Measurements from ENCODE around the gene CDKL1.

Gene CDKL1

DNA sequence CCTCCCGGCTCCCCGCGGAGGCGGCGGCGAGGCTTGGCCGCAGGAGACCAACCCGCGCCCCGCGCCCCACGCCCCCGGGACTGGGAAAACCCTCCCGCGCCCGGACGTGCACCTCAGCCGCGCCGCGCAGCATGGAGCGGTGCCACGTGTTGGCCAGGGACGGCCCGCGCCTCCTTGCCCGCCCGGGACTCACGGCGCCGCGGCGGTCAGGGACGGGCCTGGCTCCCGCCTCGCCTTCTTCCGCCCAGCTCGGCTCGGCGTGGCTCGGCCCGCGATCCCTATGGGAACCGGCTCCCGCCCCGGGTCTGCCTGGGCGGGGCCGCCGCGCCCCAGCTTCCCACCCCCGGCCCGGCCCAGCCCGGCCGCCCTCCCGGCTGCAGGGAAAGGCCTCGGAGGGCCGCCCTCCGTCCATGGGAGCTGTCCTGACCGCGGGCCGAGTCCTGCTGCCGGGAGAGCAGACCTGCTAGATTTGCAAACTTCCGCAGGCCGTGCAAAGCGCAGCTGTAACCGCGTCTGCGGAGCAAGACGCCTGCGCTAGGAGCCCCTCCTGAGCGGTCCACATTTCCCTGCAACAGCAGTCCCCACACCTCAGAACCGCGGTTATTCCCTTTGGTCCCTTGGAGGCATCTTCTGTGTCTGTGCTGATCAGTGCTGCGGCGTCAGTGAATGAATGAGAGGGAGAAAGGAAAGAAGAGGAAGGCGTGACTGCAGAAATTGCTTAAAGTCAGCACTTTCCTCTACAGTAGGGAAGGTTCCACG is at the start of gene CDKL1:
Gene CDKL1, minus strand, starts transcription at position 251 of the 759 bp plus-strand sequence. CDS start 1,013 bp downstream, outside the sequence.
- DNase-seq = peak; percentile 67 to 72

DNA sequence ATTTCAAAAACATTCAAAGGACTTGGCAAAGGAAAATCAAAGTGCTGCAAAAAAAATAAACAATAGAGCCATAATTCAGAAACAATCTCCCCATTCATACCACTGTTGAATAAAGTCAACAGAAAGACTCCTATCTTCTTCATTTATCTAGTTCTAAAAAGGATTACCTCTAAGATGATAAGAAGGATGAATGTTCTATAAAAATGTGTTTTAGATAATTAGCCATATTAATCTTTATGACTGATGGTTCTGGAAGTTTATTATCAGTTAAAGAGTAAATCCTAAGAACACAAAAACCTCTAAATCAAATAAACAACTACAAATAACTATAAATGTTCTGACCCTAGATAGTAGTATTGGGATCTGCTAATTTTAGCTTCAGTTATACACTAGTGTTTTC is 37.8 kb upstream of the CDKL1 start:
- DNase-seq = no peak

DNA sequence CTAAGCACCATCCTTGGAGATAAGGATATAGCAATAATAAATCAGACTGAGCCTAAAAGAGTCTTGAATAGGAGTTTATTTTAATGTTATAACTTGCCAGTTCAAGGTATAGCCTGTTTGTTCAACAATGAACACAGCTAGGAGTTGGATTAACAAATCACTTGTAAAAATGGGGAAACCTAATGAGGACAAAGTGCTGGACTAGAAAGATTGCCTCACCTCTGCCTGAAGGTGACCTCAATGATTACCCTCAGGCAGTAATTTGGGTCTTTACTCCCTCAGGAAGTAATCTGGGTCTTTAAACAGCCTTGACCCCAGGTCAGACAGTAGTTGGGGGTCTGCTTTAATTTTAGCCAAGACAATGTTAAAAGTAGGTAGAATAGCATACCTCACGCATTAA is 35.5 kb upstream of the CDKL1 start:
- DNase-seq = no peak

DNA sequence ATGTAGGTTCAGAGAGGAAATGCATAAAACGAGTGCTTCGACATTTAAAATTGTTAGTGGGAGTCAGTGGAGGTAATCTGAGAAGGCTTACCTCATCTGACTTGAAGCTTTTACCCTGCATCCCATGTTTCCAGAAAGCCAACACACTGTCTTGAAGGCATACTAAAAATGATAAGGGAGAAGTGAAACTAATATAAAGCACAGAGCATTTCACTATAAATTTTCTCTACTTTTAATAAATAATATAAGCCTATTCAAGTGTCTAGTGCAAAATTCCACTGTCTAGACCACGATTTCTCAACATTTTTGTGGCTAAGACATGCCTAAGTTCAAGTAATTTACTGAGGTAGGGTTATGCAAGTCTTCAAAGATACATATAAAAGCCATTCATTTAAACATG is 29.1 kb upstream of the CDKL1 start:
- DNase-seq = no peak

DNA sequence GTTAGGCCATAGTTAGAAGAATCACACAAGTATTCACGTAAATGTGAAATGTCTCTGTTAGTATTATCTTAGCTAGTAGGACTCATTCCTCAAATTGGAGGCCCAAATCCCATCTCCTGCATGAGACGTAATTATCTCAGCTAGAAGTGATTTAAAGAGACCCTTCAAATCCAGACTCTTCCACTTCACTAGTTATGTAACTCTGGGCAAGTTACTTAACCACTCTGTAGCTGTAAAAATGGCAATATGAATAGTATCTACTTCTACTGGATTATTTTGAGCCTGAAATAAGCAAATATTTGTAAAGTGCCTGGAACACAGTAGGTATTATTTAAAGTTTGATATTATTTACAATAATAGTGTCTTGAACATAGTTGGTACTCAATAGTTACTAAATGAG is 28.4 kb upstream of the CDKL1 start:
- no peak for DNase-seq

DNA sequence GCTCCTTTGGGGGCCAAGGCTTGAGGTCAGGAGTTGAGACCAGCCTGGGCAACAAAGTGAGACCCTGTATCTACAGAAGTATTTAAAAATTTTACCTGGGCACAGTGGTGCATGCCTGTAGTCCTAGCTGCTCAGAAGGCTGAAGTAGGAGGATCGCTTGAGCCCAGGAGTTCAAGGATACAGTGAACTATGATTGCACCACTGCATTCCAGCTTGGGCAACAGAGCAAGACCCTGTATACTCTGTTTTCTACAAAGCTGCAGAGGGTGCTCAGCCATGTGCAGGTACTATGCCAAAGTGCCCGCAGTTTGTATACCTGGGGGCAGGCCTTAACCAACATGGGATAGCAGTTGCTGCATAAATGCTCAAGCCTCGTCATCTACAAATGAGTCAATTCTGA is 26.8 kb upstream of the CDKL1 start:
- DNase-seq = no peak

DNA sequence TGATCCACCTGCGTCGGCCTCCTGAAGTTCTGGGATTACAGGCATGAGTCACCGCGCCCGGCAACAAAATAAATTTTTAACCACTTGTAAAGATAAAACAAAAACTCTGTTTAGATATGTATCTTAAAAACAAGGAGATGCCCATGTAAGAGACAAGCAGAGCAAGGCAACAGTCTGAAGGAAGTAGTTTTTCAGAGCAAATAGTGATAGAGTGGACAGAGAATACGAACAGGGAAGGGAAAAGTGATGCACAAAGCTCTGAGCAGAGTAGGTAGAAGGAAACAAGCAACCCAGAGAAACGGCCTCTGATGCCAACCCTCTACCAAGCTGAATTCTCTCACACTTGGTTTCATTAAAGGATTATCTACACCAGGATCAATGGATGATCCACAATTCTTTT is 24.8 kb upstream of the CDKL1 start:
- no peak for DNase-seq

DNA sequence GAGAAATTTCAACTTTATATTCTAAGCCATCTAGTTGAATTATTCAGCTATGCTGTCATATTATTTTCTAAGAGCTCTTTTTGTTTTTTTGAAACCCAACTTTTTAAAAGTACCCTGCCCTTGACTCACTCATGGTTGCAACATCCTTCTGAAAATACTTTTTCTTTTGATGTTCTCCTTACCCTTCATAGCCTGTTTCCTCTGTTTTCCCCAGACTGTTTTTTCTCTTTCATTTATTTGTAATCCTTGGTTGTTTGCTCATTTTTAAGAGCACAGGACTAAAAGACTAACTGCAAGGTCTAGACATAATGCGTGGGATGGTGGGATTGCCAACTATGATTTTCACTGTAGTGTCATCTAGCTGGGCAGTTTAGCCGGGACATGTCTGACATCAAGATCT is 21.2 kb upstream of the CDKL1 start:
- no peak for DNase-seq

DNA sequence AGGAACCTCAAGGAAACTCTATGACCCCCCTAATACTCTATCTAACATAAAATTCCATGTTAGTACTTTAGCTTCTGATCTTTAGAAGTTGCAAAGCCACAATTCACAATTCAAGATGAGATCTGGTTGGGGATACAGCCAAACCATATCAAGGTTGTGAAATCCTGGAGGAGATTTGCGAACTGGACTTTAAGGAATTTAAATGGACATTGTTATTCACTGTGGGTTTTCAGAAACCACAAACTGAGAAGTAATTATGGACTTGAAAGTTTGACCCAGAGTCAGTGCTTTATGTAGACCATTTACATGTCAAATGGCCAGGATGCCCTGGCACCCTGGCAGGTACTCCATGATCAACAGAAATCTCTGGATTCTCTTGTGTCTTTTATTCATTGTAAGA is 14.2 kb upstream of the CDKL1 start:
- DNase-seq = no peak

DNA sequence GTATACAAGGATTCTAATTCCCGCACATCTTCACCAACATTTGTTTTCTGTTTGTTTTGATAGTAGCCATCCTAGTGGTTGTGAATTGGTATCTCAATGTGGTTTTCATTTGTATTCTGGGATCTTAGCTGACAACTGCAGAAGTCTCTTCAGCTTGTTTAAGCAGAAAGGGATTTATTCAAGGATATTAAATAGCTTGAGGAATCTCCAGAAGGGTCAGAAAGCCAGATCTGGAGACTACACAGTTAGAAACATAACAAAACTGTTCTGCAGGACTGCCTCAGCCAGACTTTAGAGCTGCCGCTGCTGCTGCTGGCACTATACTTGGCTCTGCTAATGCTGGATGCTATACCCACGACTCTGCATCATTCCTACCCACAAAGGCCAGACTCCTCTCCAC is 13.4 kb upstream of the CDKL1 start:
- DNase-seq = no peak

DNA sequence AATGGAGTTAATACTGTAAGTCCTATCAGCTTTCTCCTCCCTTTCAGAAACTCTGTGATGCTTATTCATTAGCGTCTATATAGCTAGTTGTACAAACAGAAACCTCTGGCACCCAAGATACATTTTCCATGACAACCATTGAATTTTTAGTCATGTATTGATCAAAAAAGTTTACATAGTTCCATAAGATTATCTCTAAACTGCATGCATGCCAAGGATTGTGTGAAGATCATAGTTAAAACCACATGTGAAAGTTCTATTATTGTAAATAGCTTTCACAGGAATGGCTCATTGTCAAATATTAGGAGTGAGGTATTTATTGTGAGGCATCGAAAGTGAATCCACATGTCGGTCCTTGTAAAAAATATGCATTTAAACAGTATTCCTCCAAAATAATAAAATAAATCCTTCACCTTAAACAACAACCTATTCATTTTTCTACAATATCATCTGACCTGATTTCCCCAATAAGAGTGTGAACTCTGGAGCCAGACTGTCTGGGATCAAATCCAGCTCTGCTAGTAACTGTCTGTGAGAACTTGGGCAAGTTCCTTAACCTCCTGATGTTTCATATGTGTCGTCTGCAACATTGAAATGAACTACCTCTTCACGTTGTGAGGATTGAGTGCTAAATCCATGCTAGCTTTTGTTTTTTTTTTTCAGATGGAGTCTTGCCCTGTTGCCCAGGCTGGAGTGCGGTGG is 10.6 kb upstream of the CDKL1 start:
- no peak for DNase-seq

DNA sequence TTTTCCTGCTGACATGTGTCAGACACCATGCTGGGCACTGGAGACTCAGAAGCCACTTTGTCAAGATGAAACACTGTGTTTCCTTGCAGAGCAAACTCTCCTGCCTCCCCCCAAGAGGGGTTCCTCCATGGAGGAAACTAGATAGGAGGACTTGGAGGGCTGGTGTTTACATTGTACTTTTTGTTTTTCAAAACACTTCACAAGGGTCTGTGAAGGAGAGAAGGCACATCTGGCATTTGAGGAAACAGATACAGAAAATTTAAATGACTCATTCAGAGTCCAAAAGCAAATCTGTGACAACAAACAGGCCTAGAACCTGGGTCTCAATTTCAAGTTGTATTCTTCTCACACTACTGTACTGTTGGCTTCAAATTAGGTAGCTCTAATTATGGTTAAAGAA is 6.7 kb upstream of the CDKL1 start:
- no peak for DNase-seq

DNA sequence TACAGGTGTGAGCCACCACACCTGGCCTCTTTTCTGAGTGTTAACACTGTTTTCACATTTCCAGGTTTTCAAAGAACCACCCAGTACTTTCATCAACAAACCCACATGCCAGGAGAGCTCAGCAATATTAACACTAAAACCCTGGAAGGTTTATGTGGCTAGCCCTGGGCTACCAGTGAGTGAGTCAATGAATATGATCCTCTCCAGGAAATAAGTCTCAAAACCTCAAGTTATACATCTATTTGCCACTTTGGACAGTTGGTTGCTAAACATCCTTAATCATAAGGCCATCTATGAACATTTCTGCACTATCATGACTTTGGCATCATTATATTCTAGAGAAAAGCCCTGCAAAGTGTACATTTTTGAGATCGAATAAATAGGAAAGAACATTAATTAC is 6.3 kb upstream of the CDKL1 start:
- DNase-seq = no peak

DNA sequence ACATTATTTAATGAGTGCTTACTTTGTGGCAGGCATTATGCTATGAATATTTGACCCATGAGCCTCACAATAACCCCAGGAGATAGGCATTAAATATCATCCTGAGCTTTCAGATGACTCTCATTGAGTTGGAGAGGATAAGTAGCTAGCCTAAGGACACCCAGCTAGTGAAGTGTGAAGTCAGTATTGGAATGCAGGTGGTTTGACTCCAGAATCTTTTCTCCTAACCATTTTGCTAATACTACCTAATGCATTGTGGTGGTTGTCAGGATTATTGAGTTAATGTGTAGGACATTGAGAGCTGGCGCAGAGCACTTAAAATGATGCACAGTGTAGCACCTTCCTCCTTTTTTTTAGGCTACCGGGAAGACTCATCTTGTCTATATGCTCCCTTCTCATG is 3.8 kb upstream of the CDKL1 start:
- DNase-seq = no peak

DNA sequence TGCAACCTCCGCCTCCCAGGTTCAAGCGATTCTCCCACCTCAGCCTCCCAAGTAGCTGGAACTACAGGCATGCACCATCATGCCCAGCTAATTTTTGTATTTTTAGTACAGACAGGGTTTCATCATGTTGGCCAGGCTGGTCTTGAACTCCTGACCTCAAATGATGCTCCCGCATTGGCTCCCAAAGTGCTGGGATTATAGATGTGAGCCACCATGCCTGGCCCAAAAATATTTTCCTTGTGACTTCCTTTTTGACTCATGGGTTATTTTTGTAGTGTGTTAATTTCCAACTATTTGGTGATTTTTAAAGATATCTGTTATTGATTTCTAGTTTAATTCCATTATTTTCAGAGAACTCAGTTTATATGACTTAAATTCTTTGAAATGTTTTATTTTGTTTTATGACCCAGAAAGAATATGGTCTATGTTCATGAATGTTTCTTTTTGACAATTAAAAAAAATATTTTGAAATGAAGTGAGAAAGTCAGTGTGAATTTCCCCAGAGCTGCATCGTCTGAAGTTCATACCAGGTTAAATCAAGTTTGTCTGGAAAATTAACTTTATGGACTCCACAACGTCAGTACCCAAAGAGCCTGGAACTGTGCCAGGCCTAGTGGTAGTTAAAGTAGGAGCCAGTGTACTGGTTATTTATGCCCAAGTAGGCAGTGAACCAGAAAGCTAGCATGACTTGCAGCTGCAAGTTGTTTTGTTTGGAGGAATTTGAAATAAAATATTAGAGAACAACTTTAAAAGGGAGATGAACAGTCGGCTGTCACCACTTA is 2.8 kb upstream of the CDKL1 start:
- DNase-seq = no peak

DNA sequence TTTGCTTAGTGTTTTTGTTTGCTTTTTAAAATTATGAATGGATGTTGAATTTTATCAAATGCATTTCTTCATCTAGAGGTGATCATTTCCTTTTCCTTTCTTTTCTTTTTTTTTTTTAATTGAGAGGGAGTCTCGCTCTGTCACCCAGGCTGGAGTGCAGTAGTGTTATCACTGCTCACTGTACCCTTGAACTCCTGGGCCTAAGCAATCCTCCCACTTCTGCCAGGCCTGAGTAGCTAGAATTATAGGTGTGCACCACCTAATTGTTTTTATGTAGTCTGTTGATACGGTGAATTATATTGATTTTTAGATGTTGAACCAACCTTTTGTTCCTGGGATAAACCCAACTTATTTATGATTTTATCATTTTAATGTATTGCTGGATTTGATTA is 1.5 kb upstream of the CDKL1 start:
- DNase-seq = no peak

DNA sequence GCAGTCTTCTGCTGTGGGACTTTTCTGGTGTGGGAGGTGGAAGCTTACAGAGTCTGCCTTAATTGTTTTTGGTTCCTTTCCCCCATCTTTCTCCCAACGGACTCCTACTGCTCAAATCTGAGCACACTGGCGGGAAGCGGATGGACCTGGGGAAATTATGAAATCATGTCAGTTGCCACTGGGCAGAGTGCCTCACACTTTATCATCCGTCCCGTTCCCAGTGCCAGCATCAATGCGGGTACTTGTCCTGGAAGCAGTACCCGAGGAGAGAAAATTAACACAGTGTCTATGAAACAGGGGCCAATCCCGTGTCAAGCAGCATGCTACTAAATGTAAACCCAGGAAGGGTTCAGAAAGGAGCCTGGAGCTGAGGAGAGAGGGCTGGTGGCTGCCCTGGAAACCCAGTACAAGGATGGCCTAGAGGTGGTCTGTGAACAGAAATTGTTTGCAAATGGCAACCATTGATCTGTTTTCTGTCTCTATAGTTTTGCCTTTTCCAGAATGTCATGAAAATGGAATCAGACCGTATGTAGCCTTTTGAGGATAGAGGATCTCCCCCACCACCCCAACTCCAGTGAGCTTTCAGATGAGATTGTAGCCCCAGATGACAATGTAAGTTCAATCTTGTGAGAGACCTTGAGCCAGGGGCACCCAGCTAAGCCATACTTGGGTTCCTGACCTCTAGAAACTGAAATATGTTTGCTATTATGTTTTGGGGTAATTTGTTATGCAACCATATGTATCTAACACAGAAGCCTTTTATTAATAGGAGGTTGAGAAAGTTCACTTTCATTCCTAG is 908 bp upstream of the CDKL1 start:
- DNase-seq = peak in 1 of 2 experiments; percentile 21

DNA sequence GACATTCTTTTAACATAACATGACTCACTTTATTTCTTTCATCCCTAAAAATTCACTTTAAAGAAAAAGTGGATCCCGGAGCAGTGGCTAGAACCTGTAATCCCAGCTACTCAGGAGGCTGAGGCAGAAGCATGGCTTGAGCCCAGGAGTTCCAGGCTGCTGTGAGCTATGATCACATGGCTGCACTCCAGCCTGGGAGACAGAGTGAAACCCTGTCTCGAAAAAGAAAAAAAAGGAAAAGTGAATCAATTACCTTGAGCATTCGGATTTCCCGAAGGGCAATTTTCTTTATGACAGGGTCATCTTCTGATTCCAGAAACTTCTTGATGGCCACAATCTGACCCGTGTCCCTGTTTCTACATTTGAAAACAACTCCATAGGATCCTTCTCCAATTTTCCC is 1.2 kb downstream of the CDKL1 start:
- no peak for DNase-seq

DNA sequence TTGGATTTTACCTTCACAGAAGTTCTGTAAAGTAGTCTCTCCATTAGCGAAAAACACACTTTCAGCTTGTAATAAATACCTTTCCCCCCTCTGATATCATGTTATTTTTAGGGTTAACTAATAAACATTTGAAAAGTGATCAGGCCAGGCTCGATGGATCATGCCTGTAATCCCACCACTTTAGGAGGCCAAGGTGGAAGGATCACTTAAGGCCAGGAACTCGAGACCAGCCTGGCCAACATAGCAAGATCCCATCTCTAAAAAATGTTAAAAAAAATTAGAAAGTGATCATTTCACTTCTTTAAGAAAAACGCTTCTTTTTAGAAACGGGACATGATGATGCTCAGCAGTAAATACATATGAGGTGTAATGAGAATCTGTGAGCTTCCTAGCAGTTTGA is 2.0 kb downstream of the CDKL1 start:
- no peak for DNase-seq

DNA sequence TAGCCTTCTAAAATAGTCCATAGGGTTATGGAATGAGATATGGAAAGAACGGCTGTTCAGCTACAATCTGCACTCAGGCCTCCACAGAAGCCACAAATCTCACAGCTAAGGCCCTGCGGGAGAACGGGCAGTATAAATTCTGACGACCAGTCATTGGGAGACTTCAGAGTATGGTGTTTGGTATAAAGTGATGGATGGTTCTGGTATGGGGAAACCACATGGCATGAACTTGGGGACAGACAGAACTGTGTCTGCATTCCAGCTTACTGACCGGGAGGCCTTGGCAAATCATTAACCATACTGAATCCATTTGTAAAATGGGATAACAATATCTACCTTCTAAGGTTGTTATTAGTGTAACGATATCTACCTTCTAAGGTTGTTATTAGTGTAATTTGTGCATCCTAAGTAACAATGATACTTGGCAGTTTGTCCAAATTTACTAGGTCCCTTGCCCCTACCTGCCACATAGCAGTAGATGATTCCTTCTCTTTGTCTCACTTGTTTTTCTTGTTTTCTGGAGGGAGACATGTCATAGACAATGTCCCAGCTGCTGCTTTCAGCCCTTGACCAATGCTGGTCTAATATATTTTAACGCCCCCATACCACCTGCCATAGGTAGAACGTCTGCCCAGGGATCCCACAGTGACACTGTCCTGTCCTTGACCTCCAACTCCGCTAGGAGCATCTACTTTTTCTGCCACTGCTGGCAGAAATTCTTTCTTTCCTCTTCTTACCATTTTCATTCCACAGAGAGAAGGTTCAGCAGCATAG is 6.8 kb downstream of the CDKL1 start:
- DNase-seq = no peak

DNA sequence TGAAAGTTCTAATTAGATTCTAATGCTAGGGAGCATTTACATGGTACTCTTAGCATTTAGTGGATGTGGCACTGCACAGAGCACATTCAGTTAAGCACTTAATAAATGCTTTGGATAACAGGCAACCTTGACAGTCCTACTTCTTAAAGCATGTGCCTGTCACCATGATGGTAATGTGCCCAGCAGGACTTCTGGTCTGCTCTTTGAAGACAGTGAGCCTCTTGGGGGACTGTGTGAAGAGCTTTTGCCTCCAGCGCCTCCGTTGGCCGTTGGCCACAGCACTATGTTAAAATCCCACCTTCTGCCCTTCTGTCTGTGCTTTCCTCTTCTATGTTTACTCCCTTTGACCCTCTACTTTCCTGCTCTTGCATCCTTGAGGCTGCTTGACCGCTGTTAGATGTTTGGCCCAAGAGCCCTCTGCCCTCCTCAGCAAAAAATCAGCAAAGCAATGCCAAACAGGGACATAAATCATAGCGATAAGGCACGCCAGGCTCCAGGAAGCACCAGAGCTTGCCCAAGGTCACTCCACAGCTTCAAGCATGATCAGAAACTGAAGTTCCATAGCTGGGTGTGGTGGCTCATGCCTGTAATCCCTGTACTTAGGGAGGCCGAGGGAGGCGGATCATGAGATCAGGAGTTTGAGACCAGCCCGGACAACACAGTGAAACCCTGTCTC is 8.3 kb downstream of the CDKL1 start:
- no peak for DNase-seq

DNA sequence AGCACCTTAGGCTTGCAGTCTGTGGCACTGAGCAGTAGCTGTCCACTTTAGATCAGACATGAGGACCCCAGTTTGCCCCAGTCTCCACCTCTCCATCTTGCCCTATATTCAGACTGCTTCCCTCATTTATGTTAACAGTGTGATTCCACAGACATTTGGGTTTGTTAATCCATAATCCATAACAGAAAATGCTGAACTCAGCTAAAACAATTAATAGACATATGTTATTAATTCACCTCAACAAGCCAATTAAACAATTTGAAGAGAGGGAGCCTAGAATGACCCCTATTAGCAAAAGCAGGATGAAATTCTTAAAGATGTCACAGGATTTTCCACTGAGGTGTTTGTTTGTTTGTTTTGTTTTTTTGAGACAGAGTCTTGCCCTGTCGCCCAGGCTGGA is 9.1 kb downstream of the CDKL1 start:
- no peak for DNase-seq

All from activated T-cell treated with anti-CD3 and anti-CD28 coated beads, Interleukin-2, amount 50 U/mL, for 48 hours (primary cell).